Measurements from ENCODE around the gene ZNG1A.
"Not testable (repeated sequence)": the region's sequence is repeated elsewhere in the genome, so short reads cannot be mapped to it uniquely, and the experiment has no call there.

Gene ZNG1A

GRCh38 chr9:114267-115117, 64.4 kb downstream of the ZNG1A start:
- no CpG with 5 or more reads among the region's 73 CpGs for WGBS (ENCODE audit: insufficient coverage, insufficient read length)
- not testable (repeated sequence) for DNase-seq (ENCODE audit: low read depth, low spot score); H3K4me1 ChIP-seq (ENCODE audit: control insufficient read depth, insufficient read depth, low read length); H3K36me3 ChIP-seq (ENCODE audit: control insufficient read depth, insufficient read depth, low read length); H3K9me3 ChIP-seq (ENCODE audit: control insufficient read depth, insufficient read depth, low read length); H3K27ac ChIP-seq (ENCODE audit: low read length)
- Histone ChIP-seq H3K4me3 (ENCODE audit: low read length) (peak overlapping the region; percentile 26; the same call in 1 of the 2 replicates), H3K27me3 (ENCODE audit: control insufficient read depth, insufficient read depth, low read length) (peaks cover 37% of the 10 kb centered on the region)

GRCh38 chr9:113468-114266, 65.2 kb downstream of the ZNG1A start:
- not testable (repeated sequence) for DNase-seq (ENCODE audit: low read depth, low spot score); H3K27ac ChIP-seq (ENCODE audit: low read length); H3K4me1 ChIP-seq (ENCODE audit: control insufficient read depth, insufficient read depth, low read length); H3K9me3 ChIP-seq (ENCODE audit: control insufficient read depth, insufficient read depth, low read length); H3K36me3 ChIP-seq (ENCODE audit: control insufficient read depth, insufficient read depth, low read length)
- no CpG with 5 or more reads among the region's 111 CpGs for WGBS (ENCODE audit: insufficient coverage, insufficient read length)
- Histone ChIP-seq H3K27me3 (ENCODE audit: control insufficient read depth, insufficient read depth, low read length) (peaks cover 42% of the 10 kb centered on the region), H3K4me3 (ENCODE audit: low read length) (peak overlapping the region; percentile 26; the same call in 1 of the 2 replicates)

GRCh38 chr9:112589-113467, 66.0 kb downstream of the ZNG1A start:
- H3K4me3 ChIP-seq (ENCODE audit: low read length); DNase-seq (ENCODE audit: low read depth, low spot score); H3K27ac ChIP-seq (ENCODE audit: low read length); H3K4me1 ChIP-seq (ENCODE audit: control insufficient read depth, insufficient read depth, low read length); H3K36me3 ChIP-seq (ENCODE audit: control insufficient read depth, insufficient read depth, low read length); H3K9me3 ChIP-seq (ENCODE audit: control insufficient read depth, insufficient read depth, low read length): not testable (repeated sequence)
- peaks cover 39% of the 10 kb centered on the region for H3K27me3 ChIP-seq (ENCODE audit: control insufficient read depth, insufficient read depth, low read length)
- no CpG with 5 or more reads among the region's 55 CpGs for WGBS (ENCODE audit: insufficient coverage, insufficient read length)

GRCh38 chr9:110672-111071, 68.2 kb downstream of the ZNG1A start:
- no CpG with 5 or more reads among the region's 4 CpGs for WGBS (ENCODE audit: insufficient coverage, insufficient read length)

GRCh38 chr9:109540-109939, 69.3 kb downstream of the ZNG1A start:
- no CpG with 5 or more reads among the region's 8 CpGs for WGBS (ENCODE audit: insufficient coverage, insufficient read length)
- not testable (repeated sequence) for H3K36me3 ChIP-seq (ENCODE audit: control insufficient read depth, insufficient read depth, low read length); H3K4me3 ChIP-seq (ENCODE audit: low read length); H3K27ac ChIP-seq (ENCODE audit: low read length); H3K4me1 ChIP-seq (ENCODE audit: control insufficient read depth, insufficient read depth, low read length); H3K9me3 ChIP-seq (ENCODE audit: control insufficient read depth, insufficient read depth, low read length); DNase-seq (ENCODE audit: low read depth, low spot score)
- H3K27me3 ChIP-seq (ENCODE audit: control insufficient read depth, insufficient read depth, low read length), result peaks cover 26% of the 10 kb centered on the region

More at GRCh38 chr9:110672-111071, 68.2 kb downstream of the ZNG1A start:
- not testable (repeated sequence) for H3K4me3 ChIP-seq (ENCODE audit: low read length); H3K27ac ChIP-seq (ENCODE audit: low read length); H3K9me3 ChIP-seq (ENCODE audit: control insufficient read depth, insufficient read depth, low read length); DNase-seq (ENCODE audit: low read depth, low spot score); H3K36me3 ChIP-seq (ENCODE audit: control insufficient read depth, insufficient read depth, low read length); H3K4me1 ChIP-seq (ENCODE audit: control insufficient read depth, insufficient read depth, low read length)
- peaks cover 33% of the 10 kb centered on the region for H3K27me3 ChIP-seq (ENCODE audit: control insufficient read depth, insufficient read depth, low read length)

GRCh38 chr9:108742-109495, 69.9 kb downstream of the ZNG1A start:
- not testable (repeated sequence) for H3K27ac ChIP-seq (ENCODE audit: low read length); DNase-seq (ENCODE audit: low read depth, low spot score); H3K4me1 ChIP-seq (ENCODE audit: control insufficient read depth, insufficient read depth, low read length); H3K4me3 ChIP-seq (ENCODE audit: low read length); H3K9me3 ChIP-seq (ENCODE audit: control insufficient read depth, insufficient read depth, low read length); H3K36me3 ChIP-seq (ENCODE audit: control insufficient read depth, insufficient read depth, low read length)
- WGBS (ENCODE audit: insufficient coverage, insufficient read length), result no CpG with 5 or more reads among the region's 22 CpGs
- peaks cover 21% of the 10 kb centered on the region for H3K27me3 ChIP-seq (ENCODE audit: control insufficient read depth, insufficient read depth, low read length)

- not testable (repeated sequence) for H3K27ac ChIP-seq (ENCODE audit: low read length); H3K27me3 ChIP-seq (ENCODE audit: control insufficient read depth, insufficient read depth, low read length); H3K4me3 ChIP-seq (ENCODE audit: low read length); H3K4me1 ChIP-seq (ENCODE audit: control insufficient read depth, insufficient read depth, low read length); H3K36me3 ChIP-seq (ENCODE audit: control insufficient read depth, insufficient read depth, low read length); DNase-seq (ENCODE audit: low read depth, low spot score); H3K9me3 ChIP-seq (ENCODE audit: control insufficient read depth, insufficient read depth, low read length)
- no CpG with 5 or more reads among the region's 8 CpGs for WGBS (ENCODE audit: insufficient coverage, insufficient read length)
Measured at GRCh38 chr9:105991-106390, 72.9 kb downstream of the ZNG1A start.

GRCh38 chr9:100430-100829, 78.4 kb downstream of the ZNG1A start:
- not testable (repeated sequence) for H3K36me3 ChIP-seq (ENCODE audit: control insufficient read depth, insufficient read depth, low read length); H3K27ac ChIP-seq (ENCODE audit: low read length)
- WGBS (ENCODE audit: insufficient coverage, insufficient read length), result no CpG with 5 or more reads among the region's 9 CpGs

GRCh38 chr9:99867-100266, 79.0 kb downstream of the ZNG1A start:
- not testable (repeated sequence) for H3K9me3 ChIP-seq (ENCODE audit: control insufficient read depth, insufficient read depth, low read length); H3K27ac ChIP-seq (ENCODE audit: low read length); H3K4me1 ChIP-seq (ENCODE audit: control insufficient read depth, insufficient read depth, low read length); DNase-seq (ENCODE audit: low read depth, low spot score); H3K27me3 ChIP-seq (ENCODE audit: control insufficient read depth, insufficient read depth, low read length); H3K4me3 ChIP-seq (ENCODE audit: low read length); H3K36me3 ChIP-seq (ENCODE audit: control insufficient read depth, insufficient read depth, low read length)
- no CpG with 5 or more reads among the region's 6 CpGs for WGBS (ENCODE audit: insufficient coverage, insufficient read length)

More at GRCh38 chr9:100430-100829, 78.4 kb downstream of the ZNG1A start:
- not testable (repeated sequence) for H3K27me3 ChIP-seq (ENCODE audit: control insufficient read depth, insufficient read depth, low read length); H3K4me3 ChIP-seq (ENCODE audit: low read length); H3K4me1 ChIP-seq (ENCODE audit: control insufficient read depth, insufficient read depth, low read length); H3K9me3 ChIP-seq (ENCODE audit: control insufficient read depth, insufficient read depth, low read length); DNase-seq (ENCODE audit: low read depth, low spot score)

Measured in iPS DF 6.9 (cell line).